ENCODE measurements around the gene RALGAPB.
"Not testable (repeated sequence)": the region's sequence is repeated elsewhere in the genome, so short reads cannot be mapped to it uniquely, and the experiment has no call there.

DNA sequence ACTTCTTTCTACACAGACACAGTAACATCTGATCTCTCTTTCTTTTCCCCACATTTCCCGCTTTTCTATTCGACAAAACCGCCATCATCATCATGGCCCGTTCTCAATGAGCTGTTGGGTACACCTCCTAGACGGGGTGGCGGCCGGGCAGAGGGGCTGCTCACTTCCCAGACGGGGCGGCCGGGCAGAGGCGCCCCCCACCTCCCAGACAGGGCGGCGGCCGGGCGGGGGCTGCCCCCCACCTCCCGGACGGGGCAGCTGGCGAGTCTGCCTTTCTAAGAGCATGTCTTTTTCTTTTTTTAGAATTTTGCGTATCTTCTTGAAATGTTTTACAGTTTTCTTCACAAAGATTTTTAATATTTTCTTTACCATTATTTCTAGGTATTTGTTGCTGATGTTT, 39.1 kb downstream of the RALGAPB start:
- TF ChIP-seq EZH2 (optimal IDR thresholded peaks at IDR 0.05; ENCODE audit: low read depth, low read length) = not testable (repeated sequence)
- TF ChIP-seq, protein P1, sequence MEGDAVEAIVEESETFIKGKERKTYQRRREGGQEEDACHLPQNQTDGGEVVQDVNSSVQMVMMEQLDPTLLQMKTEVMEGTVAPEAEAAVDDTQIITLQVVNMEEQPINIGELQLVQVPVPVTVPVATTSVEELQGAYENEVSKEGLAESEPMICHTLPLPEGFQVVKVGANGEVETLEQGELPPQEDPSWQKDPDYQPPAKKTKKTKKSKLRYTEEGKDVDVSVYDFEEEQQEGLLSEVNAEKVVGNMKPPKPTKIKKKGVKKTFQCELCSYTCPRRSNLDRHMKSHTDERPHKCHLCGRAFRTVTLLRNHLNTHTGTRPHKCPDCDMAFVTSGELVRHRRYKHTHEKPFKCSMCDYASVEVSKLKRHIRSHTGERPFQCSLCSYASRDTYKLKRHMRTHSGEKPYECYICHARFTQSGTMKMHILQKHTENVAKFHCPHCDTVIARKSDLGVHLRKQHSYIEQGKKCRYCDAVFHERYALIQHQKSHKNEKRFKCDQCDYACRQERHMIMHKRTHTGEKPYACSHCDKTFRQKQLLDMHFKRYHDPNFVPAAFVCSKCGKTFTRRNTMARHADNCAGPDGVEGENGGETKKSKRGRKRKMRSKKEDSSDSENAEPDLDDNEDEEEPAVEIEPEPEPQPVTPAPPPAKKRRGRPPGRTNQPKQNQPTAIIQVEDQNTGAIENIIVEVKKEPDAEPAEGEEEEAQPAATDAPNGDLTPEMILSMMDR (IDR thresholded peaks at IDR 0.05; ENCODE audit: low read length) = not testable (repeated sequence)

Measured in MM.1S (cell line).